ENCODE data around the gene ADAP1. TPM values are rescaled to one million over a fixed set of nuclear protein-coding genes. Genes with fewer than 3 reads are reported as not detected.
"Not testable (repeated sequence)": the region's sequence is repeated elsewhere in the genome, so short reads cannot be mapped to it uniquely, and the experiment has no call there.

The ADAP1 gene
- total RNA-seq, 1 donor from 2014 or later = 32.0 TPM

DNA sequence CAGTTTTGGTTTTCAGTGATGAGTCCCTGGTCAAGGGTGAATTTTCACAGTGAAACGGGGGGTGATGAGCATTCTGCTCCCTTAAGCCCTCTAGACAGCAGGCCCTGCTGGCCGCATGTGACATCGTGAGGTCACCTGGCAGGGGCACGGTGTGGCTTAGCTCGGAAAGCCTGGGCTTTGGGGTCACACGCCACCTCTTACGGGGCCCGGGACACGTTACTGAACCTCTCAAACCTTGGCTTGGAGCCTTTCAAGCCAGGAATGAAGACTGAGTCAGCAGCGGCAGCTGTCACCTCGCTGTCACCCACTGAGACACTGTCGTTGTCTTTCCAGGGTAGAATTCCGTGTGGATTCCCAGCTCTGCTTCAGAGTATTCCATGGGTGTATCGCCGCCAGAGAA lies 74.0 kb downstream of the ADAP1 start:
- no peak for DNase-seq

DNA sequence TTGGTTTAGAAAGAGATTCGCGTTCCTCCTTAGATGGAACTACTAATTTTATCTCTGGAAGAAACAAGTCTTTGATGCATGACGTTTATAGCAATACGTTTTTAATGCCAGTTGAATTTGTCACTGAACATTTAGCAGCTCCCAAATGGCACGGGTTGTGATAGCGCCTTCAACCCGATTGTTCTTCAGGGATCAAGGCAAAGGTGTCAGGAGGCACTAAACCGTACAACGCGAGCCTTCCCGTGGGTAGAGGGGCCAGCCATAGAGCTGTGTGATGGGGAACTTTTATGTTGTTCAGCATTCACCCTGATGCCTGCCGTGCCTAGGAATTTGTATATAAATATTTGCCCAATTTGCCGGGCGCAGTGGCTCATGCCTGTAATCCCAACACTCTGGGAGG lies 74.8 kb downstream of the ADAP1 start:
- DNase-seq = no peak

DNA sequence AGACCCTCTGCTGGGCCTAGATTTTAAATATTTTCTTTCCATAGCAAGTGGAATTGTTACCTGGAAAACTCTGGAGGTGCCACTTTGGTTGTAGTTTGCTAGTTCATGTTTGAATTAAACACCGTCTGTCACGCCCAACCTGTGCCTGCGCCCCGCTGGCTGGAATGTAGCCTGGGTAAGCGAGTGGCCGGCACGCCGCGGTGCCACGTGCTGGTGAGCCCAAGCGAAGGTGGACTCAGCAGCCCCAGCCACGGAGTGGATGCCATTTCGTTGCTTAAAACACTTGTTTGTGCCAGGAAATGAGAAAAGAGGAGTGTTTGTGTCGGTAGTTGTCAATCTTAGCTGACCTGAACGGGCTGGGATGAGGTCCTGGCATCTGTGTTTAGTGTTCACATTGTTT lies 75.4 kb downstream of the ADAP1 start:
- DNase-seq = no peak

DNA sequence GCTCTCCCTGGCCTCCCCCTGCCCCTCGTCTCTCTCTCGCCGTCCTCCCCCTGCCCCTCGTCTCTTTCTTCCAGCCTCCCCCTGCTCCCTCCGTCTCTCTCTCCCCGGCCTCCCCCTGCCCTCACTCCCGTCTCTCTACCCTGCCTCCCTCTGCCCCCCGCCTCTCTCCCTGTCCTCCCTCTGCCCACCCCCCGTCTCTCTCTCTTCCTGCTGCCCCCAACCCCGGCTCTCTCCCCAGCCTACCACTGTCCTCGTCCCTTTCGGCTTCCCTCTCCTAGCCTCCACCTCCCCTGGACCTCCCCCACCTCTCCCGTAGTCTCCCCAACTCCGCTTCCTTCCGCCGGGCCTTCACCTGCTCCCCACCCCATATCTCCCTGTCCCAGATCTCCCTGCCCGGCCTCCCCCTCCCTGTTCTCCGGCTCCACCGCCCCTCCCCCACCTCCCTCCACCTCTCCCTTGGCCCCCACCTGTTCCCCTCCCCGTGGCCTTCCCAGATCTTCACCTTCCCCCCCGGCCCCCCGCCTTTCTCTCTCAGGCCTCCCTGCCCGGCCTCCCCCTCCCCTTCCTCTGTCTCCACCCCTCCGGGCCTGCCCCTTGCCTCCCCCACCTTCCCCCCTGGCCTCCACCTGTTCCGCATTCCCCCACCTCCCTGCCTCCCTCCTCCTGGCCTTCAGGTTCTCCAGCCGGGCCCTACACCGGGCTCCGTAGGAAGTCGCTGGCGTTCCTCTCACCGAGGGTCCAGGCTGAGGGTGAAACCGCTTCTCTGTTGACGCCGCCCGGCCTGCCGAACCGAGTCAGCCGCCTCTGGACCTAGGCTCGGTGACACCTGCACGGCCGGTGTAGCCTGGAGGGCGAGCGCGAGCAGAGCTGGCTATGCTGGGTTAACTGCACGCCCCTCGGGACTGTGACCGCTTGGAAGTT lies 76.9 kb downstream of the ADAP1 start:
- DNase-seq = no peak

DNA sequence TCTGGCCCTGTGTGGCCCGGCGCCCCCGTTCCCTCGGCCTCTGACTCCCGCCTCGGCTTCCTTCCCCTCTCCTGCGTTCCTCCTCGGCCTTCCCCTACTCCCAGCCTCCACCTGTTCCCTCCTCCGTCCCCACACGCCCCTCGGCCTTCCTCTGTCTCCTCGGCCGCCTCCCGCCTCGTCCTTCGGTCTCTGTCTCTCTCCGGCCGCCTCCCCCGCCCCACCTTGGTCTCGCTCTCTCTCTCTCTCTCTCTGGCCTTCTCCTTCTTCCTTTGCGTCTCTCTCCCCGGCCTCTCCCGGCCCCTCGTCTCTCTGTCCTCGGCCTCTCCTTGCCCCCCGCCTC lies 77.5 kb downstream of the ADAP1 start:
- DNase-seq = no peak

DNA sequence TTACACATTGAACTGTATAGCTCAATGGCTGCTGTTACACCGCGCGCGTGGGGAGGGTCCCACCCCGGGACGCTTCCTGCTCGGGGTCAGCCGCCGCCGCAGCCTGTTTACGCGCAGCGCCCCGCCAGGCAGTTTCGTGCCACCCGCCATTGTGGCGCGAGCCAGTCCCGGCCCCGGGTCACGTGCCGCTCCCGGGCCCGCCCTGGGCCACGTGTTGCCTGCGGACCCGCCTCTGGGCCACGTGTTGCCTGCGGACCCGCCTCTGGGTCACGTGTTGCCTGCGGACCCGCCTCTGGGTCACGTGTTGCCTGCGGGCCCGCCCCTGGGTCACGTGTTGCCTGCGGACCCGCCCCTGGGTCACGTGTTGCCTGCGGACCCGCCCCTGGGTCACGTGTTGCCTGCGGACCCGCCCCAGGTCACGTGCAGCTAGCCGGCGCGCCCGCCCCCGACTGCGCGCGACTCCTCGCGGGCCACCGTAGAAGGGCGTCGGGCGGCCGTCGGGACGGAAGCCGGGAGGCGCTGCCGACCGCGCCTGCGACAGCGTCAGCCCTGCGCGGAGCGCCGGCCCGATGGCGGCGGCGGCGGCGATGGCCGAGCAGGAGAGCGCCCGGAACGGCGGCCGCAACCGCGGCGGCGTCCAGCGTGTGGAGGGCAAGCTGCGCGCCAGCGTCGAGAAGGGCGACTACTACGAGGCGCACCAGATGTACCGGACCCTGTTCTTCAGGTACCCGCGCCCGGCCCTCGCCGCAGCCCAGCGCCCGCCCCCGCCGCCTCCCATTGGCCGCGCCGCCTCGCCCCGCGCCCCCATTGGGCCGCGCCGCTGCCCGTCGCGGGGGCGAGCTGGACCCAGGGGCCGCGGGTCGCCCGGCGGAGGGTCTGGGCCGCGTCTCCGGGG lies 78.2 kb downstream of the ADAP1 start, which contains the start of gene GET4:
Gene GET4, plus strand, starts transcription at position 478 of the 895 bp plus-strand sequence. Its CDS starts 92 bp downstream, at position 570.
- peak; percentile 91 for DNase-seq

DNA sequence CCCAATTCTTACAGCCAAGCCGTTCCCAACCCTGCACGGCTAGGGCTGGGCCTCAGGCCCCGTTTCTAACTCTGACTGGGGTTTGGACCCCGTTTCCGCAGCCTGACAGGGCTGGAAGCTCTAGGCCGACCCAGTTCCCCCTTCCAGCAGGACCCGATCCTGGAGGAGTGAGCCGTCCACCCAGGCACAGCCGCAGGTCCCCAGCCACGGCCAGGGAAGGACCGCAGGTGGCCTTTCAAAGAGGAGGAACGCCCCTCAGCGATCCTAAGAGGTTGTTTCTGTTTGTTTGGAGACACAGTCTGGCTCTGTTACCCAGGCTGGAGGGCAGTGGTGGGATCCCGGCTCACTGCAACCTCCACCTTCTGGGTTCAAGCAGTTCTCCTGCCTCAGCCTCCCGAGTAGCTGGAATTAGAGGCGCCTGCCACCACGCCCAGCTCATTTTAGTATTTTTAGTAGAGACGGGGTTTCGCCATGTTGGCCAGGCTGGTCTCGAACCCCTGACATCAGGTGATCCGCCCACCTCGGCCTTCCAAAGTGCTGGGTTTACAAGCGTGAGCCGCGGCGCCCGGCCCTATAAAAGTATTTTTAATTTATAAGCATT lies 78.9 kb downstream of the ADAP1 start:
- DNase-seq = no peak

DNA sequence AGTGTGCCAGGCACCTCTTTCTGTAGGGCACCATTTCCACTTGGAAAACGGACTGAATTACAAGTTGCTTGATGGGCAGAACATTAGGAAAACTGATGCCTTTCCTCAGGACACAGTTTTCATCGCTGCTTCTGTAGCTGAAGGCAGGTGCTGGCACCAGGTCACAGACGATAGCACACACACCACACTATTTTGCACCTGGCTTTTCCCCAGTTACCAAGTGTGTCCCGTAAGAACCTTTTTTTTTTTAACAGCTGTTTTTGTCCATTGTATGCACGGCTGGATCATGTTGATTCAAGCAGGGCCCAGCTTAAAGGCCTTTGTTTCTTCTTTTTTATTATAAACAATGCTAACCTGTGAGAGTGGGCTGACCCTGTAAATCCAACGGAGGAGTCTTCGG lies 79.4 kb downstream of the ADAP1 start:
- no peak for DNase-seq

DNA sequence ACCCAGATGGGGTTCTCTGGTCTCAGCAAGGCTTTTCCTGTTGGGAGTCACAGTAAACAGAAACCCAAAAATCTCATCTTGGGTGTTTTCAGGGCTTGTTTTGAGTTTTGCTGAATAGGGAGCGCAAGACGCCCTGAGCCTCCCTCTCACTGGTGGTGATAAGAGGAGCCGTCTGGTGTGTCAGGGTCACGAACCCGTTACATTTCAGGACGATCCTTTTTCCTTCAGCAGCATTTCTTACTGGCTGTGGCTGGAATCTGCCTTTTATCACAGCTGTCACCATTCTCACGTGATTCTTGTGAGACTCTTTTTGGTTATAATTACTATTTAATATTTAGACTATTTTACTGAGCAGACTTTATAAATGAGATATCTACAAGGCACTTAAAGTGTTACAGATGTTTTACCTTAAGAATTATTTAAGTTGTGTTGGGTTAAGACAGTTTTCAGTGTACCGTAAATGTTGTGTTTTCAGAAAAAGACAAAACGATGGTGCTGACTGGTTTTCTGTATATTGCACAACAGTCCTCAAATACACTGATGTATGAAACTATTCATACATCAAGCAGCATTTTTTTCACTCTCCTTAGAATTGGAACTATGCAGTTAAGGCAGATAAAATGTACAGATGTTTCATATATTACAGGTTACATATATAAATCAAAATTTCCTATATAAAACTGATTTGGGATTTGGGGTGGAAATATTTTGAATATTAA lies 80.3 kb downstream of the ADAP1 start:
- DNase-seq = no peak

DNA sequence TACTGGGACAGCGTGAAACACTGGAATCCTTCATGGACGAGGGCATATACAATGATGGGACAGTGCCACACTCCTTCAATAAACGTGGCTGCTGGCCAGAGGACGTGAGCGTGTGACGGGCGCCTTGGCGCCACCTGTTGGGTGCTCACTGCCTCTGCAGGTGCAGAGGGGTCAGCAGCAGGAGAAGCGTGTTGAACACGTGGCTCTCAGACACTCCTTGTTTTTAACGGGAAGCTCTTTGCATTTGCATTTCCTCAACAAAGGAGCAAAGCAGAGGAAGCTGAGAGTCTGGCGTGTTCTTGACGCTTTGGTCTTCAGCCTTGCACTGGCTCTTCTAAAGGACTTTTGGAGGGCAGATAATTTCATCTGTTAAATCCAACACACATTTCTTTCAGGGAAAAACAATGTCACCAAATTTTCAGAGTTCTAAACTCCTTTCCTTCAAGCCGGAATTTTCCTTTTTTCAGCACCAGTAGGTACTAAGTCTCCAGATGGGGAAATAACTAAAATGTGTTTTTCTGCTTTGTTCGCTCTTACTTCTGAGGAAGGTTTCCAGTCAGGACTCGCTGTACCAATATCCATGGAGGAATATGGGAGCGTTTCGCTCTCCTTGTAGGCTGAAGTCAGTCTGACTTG lies 81.0 kb downstream of the ADAP1 start:
- peak; percentile 33 for DNase-seq

DNA sequence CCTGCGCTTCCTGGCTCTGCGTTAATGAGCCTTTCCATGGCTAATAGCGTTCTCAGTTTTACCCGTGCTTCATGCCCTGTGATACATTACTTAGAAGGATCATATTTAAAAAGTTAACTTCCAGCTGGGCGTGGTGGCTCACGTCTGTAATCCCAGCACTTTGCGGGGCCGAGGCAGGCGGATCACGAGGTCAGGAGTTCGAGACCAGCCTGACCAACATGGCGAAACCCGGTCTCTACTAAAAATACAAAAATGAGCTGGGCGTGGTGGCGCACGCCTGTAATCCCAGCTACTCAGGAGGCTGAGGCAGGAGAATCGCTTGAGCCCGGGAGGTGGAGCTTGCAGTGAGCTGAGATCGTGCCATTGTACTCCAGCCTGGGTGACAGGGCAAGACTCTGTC lies 81.8 kb downstream of the ADAP1 start:
- not testable (repeated sequence) for DNase-seq

DNA sequence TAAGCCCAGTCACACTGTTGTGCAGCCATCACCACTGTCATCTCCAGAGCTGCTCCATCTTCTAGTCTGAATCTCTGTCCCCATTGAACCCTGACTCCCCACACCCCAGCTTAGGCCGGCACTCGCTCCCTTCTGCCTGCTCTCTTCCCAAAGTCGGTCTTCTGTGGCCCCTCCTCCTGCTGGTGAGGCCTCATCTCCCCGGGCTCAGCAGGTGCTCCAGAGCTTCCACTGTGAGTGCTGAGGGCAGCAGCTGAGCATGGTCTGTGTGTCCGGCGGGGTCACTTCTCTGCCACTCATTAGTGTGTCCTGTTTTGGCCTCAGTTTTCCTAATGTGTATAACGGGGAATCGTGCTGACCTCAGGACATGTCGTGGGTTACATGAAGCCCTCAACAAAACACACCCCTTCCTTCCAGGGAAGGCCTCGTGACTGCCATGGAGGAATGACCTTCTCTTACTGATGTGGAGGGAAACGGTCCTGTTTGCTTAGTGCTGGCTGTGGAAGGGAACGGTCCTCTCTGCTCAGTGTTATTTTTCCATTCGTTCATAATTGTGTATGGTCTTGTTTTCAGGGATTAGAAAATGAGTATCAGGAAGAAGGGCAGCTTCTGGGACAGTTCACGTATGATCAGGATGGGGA lies 82.5 kb downstream of the ADAP1 start:
- no peak for DNase-seq

DNA sequence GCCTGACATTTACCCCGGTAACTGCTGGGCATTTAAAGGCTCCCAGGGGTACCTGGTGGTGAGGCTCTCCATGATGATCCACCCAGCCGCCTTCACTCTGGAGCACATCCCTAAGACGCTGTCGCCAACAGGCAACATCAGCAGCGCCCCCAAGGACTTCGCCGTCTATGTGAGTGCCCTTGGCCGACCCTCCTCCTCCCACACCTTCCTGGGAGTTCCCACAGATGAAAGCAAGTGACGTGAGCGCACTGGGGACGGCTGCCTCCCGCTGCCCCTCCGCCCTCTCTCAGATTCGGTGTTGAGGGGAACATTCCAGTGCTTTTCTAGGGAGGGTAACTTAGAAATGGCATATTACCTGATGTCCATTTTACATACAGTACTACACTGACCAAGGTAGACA lies 85.1 kb downstream of the ADAP1 start:
- DNase-seq = no peak

DNA sequence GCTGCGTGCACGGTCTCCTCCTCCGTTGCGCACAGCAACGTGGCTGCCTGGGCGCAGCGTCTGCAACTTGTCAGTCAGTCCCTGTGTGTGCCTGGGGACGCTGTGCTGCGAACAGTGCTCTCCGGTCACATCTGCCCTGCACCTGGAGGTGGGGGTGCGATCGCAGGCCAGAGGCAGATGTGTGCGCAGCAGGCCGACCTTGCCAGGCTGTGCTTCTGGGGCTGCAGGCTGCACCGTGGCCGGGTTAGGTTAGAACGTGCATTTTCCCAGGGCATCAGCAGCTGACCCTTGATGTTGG lies 86.3 kb downstream of the ADAP1 start:
- no peak for DNase-seq

DNA sequence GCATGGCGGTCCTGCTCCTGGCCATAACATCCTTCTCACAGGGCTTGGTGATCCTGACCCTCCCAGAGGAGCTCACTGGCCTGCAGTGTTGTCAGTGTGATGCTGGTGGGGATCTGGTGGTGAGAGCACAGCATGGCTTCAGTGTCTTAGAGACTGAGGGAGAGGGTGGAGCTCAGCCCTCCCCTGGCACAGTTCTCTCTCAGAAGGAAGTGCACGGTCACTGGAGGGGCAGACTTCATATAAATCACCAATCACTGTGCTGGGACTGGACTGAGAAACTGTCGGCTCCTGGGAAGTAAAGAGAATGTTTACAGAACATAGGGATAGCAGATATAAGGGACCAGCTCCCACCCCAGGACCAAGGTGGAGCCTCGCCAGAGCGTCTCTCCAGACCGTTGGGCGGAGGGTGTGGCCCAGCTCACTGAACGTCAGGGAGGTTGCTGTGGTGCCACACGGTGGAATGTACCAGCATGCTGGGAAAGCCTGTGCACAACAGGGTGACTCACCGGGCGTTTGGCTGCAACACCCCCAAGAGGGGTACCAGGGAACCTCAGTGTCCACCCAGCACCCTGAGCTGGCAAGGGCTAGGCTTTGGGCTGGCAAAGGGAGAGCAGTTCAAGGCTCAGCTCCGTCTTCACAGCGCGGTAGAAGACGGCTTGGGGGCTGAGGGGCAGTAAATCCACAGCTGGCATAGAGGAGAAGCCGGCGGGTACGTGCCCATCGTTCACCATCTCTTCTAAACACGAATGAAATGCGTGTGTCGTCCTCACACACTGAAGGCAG lies 86.9 kb downstream of the ADAP1 start:
- peak; percentile 39 for DNase-seq

DNA sequence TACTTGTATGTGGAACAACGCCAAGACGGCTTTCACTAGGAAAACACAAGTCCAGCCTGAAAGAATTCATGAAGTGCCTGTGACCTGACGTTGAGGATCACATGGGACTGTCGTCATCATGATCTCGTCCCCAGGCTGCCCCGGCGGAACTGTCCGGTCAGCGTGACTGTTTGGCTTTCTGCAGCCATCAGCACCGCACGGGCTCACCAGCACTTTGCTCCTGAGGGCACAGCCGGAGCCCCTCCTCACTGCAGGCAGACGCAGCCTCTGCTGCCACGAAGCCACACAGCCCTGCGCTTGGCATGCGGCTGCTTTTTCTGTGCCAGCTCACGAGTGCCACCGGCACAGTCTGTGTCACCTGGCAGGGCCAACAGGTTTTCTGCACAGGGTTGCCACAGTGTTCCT lies 87.5 kb downstream of the ADAP1 start:
- no peak for DNase-seq

DNA sequence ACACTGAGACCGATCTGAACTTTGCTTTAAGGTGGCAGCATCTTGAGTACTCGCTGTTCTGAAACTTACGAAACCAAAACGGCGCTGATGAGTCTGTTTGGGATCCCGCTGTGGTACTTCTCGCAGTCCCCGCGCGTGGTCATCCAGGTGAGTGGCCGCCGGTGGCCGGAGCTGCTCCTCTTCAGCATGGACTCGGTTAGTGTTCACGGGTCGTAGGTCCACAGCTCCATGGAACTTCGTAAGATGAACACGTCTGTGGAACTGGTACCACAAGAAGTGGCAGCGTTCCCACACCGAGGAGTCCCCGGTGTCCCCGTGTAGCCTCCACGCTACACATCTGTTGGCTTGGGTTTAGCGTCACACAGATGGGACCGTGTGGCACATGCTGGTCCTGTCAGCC lies 88.6 kb downstream of the ADAP1 start:
- DNase-seq = no peak

DNA sequence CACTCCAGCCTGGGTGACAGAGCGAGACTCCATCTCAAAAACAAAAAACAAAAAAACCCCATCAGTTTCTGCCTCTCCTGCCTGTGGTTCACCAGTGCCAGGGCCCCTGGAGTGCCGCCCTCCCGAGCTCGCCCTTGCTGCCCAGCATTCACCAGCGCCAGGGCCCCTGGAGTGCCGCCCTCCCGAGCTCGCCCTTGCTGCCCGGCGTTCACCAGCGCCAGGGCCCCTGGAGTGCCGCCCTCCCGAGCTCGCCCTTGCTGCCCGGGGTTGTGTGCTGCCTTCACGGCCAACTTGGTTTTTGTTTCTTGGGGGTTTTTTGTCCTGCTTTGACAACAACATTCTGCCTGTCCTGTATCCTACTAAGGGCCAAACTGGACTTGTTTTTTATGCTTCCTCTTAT lies 91.4 kb downstream of the ADAP1 start:
- DNase-seq = no peak

DNA sequence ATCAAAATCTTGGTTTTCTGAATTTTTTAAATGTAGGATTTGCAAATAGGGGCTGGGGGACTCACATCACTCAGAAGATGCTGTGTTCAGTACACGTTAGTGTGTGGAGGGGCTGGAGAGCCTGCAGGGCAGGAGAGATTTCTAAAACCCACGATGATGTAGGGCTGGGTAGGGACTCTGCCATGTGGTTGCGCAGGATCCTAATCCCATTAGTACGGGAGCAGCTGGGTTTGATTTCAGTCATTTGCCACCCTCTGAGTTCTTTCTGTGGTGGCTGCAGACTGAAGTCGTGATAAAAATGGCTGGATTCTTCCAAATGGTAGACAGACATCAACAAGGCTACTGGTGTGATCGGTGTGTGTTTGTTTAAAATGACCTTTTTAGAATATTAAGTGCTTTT lies 92.3 kb downstream of the ADAP1 start:
- DNase-seq = no peak

DNA sequence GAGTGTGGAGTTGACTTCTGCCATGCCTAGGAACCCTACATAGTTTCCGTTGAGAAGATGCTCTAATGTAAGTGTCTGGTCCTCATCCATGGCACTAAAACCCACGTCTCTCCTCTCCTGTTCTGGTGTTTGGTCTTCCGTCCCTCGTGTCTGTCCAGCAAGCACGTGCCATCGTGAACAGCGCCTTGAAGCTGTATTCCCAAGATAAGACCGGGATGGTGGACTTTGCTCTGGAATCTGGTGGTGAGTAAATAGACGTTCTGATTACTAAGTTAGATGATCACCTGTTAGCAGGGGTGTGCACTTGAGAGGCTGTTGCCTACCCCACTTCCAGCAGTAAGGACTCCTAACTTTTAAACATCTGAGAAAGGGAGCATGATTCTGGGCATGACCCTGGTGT lies 93.3 kb downstream of the ADAP1 start:
- no peak for DNase-seq

DNA sequence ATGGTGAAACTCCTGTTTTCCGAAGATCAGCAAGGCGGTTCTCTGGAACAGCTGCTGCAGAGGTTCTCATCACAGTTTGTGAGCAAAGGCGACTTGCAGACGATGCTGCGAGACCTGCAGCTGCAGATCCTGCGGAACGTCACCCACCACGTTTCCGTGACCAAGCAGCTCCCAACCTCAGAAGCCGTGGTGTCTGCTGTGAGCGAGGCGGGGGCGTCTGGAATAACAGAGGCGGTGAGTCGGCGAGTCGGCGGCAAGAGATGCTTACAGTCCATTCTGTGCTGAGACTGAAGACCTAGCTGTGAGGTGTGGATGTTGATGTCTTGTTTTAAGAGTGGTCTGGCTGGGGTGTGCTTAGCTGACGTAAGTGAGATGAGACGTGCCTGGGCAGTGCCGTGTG lies 94.3 kb downstream of the ADAP1 start:
- peak; percentile 44 for DNase-seq
